WTC11 (cell line): ENCODE data around the gene LIMCH1. TPM values are rescaled to one million over a fixed set of nuclear protein-coding genes. Genes with fewer than 3 reads are reported as not detected.

Experiments used
- ATAC-seq: fragments of 200-7000 bp; cut with Tn5 transposase; 2 replicates; pipeline ENCODE4 v1.10.0; 2021; ENCODE audit warnings: mild to moderate bottlenecking, moderate library complexity
- CTCF ChIA-PET: fragments of 300-600 bp; sonication (Branson Sonifier 250); formaldehyde crosslinking; loops from one replicate; lab custom pipeline; 2021; ENCODE audit warnings: antibody characterized with exemption; lab: Charles Lee
- POLR2A ChIA-PET: fragments of 350-600 bp; sonication (Branson Sonifier 250); formaldehyde crosslinking; loops from one replicate; lab custom pipeline; 2021; ENCODE audit warnings: antibody characterized with exemption; lab: Charles Lee
- DNase-seq: peaks from one replicate; pipeline ENCODE4 v3.0.0; 2021; ENCODE audit warnings: low spot score
- H3K27ac Mint-ChIP-seq: 2 replicates; pipeline ENCODE4 v1.8.0; 2021; ENCODE audit warnings: mixed read lengths
- H3K27me3 Mint-ChIP-seq: 2 replicates; pipeline ENCODE4 v1.8.0; 2021; ENCODE audit warnings: low read depth, mild to moderate bottlenecking, moderate library complexity, mixed read lengths
- H3K36me3 Mint-ChIP-seq: 2 replicates; pipeline ENCODE4 v1.8.0; 2021; ENCODE audit warnings: mixed read lengths
- H3K4me1 Mint-ChIP-seq: 2 replicates; pipeline ENCODE4 v1.8.0; 2022; ENCODE audit warnings: mixed read lengths
- H3K4me3 Mint-ChIP-seq: 2 replicates; pipeline ENCODE4 v1.8.0; 2021; ENCODE audit warnings: mild to moderate bottlenecking, moderate library complexity, mixed read lengths
- H3K9me3 Mint-ChIP-seq: 2 replicates; pipeline ENCODE4 v1.8.0; 2021; ENCODE audit warnings: mixed read lengths
- HMGA2 ChIP-seq: fragments of 250-450 bp; sonication (Bioruptor Pico); IDR thresholded peaks from 2 replicates; pipeline ENCODE4 v1.4.0; 2021; ENCODE audit warnings: mild to moderate bottlenecking, moderate library complexity
- JAZF1 ChIP-seq: fragments of 250-450 bp; sonication (Bioruptor Pico); IDR thresholded peaks from 2 replicates; pipeline ENCODE4 v1.9.0; 2021; ENCODE audit warnings: moderate library complexity, mild to moderate bottlenecking, inconsistent platforms
- MYBL2 ChIP-seq: sonication (generic); formaldehyde crosslinking; IDR thresholded peaks from 2 replicates; pipeline ENCODE4 v1.8.1; 2023; ENCODE audit warnings: mild to moderate bottlenecking, moderate library complexity, missing genetic modification reagents
- NFATC4 ChIP-seq: fragments of 250-450 bp; sonication (Bioruptor Pico); IDR thresholded peaks from 2 replicates; pipeline ENCODE4 v1.9.0; 2021; ENCODE audit warnings: mild to moderate bottlenecking
- NR3C1 ChIP-seq: sonication (generic); formaldehyde crosslinking; conservative IDR thresholded peaks from 2 replicates; pipeline ENCODE4 v1.8.1; 2023; ENCODE audit warnings: low read depth, mild to moderate bottlenecking, missing genetic modification reagents
- RELA ChIP-seq: sonication (generic); formaldehyde crosslinking; IDR thresholded peaks from 2 replicates; pipeline ENCODE4 v1.8.1; 2022; ENCODE audit warnings: missing genetic modification reagents, mild to moderate bottlenecking, borderline replicate concordance
- TP53 ChIP-seq: sonication (generic); formaldehyde crosslinking; IDR thresholded peaks from 2 replicates; pipeline ENCODE4 v1.8.1; 2023; ENCODE audit warnings: mild to moderate bottlenecking, missing genetic modification reagents
- ZNF263 ChIP-seq: sonication (generic); formaldehyde crosslinking; IDR thresholded peaks from 2 replicates; pipeline ENCODE4 v1.8.1; 2022; ENCODE audit warnings: low read depth, mild to moderate bottlenecking, moderate library complexity, missing genetic modification reagents
- total RNA-seq: library from RNA; stranded (reverse); gene quantifications from 3 replicates; pipeline ENCODE4 v1.2.3, GENCODE V29; 2021
- TF ChIP-seq, protein P1 (sequence below): sonication (generic); formaldehyde crosslinking; IDR thresholded peaks from 2 replicates; pipeline ENCODE4 v1.8.0; 2022; ENCODE audit warnings: missing genetic modification reagents
- TF ChIP-seq, protein P2 (sequence below): sonication (generic); formaldehyde crosslinking; IDR thresholded peaks from 2 replicates; pipeline ENCODE4 v1.8.1; 2022; ENCODE audit warnings: low read depth, missing genetic modification reagents, borderline replicate concordance
- TF ChIP-seq, protein P3 (sequence below): sonication (generic); formaldehyde crosslinking; conservative IDR thresholded peaks from 2 replicates; pipeline ENCODE4 v1.8.1; 2023; ENCODE audit warnings: mild to moderate bottlenecking, low read depth, missing genetic modification reagents, moderate library complexity
- TF ChIP-seq, protein P4 (sequence below): sonication (generic); formaldehyde crosslinking; IDR thresholded peaks from 2 replicates; pipeline ENCODE4 v1.8.1; 2023; ENCODE audit warnings: mild to moderate bottlenecking, missing genetic modification reagents
- TF ChIP-seq, protein P5 (sequence below): sonication (generic); formaldehyde crosslinking; IDR thresholded peaks from 2 replicates; pipeline ENCODE4 v1.8.0; 2022; ENCODE audit warnings: mild to moderate bottlenecking, missing genetic modification reagents
- TF ChIP-seq, protein P6 (sequence below): fragments of 250-450 bp; sonication (Bioruptor Pico); IDR thresholded peaks from 2 replicates; pipeline ENCODE4 v2.1.2; 2022; ENCODE audit warnings: mild to moderate bottlenecking, moderate library complexity
- TF ChIP-seq, protein P7 (sequence below): sonication (generic); formaldehyde crosslinking; IDR thresholded peaks from 2 replicates; pipeline ENCODE4 v1.8.1; 2023; ENCODE audit warnings: mild to moderate bottlenecking, missing genetic modification reagents, moderate library complexity
- TF ChIP-seq, protein P8 (sequence below): sonication (generic); formaldehyde crosslinking; IDR thresholded peaks from 2 replicates; pipeline ENCODE4 v1.8.1; 2023; ENCODE audit warnings: mild to moderate bottlenecking, missing genetic modification reagents

Gene LIMCH1
- total RNA-seq, 1 experiment from 2014 or later: 0.92 TPM

DNA sequence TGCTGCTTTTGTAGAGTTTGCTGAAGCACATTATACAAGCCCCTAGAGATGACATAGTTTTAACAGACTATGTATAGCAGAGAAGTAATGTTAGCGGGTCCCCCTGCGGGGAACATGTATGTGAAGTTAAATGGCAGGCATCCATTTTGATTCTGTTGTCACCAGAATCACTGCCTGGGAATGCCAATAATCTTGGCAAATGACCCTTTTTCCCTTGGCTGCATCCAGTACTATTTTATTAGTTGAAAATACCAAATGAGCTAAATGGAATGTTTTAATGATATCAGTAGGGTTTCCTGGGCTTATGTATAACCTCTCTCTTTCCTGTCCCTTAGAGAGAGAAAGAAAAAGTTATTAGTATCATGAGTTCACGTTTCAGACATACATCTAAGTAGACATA, 93.6 kb downstream of the LIMCH1 start:
- H3K4me3 Mint-ChIP-seq: no peak overlapping the region
- TF ChIP-seq JAZF1 (no peak), HMGA2 (CRISPR knock-in tag) (no peak), TP53 (CRISPR knock-in tag) (no peak), RELA (CRISPR knock-in tag) (no peak), NFATC4 (no peak), ZNF263 (CRISPR knock-in tag) (no peak), NR3C1 (CRISPR knock-in tag) (no peak), MYBL2 (no peak)
- TF ChIP-seq, protein P1, sequence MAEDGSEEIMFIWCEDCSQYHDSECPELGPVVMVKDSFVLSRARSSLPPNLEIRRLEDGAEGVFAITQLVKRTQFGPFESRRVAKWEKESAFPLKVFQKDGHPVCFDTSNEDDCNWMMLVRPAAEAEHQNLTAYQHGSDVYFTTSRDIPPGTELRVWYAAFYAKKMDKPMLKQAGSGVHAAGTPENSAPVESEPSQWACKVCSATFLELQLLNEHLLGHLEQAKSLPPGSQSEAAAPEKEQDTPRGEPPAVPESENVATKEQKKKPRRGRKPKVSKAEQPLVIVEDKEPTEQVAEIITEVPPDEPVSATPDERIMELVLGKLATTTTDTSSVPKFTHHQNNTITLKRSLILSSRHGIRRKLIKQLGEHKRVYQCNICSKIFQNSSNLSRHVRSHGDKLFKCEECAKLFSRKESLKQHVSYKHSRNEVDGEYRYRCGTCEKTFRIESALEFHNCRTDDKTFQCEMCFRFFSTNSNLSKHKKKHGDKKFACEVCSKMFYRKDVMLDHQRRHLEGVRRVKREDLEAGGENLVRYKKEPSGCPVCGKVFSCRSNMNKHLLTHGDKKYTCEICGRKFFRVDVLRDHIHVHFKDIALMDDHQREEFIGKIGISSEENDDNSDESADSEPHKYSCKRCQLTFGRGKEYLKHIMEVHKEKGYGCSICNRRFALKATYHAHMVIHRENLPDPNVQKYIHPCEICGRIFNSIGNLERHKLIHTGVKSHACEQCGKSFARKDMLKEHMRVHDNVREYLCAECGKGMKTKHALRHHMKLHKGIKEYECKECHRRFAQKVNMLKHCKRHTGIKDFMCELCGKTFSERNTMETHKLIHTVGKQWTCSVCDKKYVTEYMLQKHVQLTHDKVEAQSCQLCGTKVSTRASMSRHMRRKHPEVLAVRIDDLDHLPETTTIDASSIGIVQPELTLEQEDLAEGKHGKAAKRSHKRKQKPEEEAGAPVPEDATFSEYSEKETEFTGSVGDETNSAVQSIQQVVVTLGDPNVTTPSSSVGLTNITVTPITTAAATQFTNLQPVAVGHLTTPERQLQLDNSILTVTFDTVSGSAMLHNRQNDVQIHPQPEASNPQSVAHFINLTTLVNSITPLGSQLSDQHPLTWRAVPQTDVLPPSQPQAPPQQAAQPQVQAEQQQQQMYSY (CRISPR knock-in tag): no peak
- TF ChIP-seq, protein P2, sequence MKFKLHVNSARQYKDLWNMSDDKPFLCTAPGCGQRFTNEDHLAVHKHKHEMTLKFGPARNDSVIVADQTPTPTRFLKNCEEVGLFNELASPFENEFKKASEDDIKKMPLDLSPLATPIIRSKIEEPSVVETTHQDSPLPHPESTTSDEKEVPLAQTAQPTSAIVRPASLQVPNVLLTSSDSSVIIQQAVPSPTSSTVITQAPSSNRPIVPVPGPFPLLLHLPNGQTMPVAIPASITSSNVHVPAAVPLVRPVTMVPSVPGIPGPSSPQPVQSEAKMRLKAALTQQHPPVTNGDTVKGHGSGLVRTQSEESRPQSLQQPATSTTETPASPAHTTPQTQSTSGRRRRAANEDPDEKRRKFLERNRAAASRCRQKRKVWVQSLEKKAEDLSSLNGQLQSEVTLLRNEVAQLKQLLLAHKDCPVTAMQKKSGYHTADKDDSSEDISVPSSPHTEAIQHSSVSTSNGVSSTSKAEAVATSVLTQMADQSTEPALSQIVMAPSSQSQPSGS (CRISPR knock-in tag): no peak
- TF ChIP-seq, protein P3, sequence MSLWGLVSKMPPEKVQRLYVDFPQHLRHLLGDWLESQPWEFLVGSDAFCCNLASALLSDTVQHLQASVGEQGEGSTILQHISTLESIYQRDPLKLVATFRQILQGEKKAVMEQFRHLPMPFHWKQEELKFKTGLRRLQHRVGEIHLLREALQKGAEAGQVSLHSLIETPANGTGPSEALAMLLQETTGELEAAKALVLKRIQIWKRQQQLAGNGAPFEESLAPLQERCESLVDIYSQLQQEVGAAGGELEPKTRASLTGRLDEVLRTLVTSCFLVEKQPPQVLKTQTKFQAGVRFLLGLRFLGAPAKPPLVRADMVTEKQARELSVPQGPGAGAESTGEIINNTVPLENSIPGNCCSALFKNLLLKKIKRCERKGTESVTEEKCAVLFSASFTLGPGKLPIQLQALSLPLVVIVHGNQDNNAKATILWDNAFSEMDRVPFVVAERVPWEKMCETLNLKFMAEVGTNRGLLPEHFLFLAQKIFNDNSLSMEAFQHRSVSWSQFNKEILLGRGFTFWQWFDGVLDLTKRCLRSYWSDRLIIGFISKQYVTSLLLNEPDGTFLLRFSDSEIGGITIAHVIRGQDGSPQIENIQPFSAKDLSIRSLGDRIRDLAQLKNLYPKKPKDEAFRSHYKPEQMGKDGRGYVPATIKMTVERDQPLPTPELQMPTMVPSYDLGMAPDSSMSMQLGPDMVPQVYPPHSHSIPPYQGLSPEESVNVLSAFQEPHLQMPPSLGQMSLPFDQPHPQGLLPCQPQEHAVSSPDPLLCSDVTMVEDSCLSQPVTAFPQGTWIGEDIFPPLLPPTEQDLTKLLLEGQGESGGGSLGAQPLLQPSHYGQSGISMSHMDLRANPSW (CRISPR knock-in tag): no peak
- TF ChIP-seq, protein P4, sequence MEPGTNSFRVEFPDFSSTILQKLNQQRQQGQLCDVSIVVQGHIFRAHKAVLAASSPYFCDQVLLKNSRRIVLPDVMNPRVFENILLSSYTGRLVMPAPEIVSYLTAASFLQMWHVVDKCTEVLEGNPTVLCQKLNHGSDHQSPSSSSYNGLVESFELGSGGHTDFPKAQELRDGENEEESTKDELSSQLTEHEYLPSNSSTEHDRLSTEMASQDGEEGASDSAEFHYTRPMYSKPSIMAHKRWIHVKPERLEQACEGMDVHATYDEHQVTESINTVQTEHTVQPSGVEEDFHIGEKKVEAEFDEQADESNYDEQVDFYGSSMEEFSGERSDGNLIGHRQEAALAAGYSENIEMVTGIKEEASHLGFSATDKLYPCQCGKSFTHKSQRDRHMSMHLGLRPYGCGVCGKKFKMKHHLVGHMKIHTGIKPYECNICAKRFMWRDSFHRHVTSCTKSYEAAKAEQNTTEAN: no peak
- TF ChIP-seq, protein P5, sequence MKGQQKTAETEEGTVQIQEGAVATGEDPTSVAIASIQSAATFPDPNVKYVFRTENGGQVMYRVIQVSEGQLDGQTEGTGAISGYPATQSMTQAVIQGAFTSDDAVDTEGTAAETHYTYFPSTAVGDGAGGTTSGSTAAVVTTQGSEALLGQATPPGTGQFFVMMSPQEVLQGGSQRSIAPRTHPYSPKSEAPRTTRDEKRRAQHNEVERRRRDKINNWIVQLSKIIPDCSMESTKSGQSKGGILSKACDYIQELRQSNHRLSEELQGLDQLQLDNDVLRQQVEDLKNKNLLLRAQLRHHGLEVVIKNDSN (CRISPR knock-in tag): no peak
- TF ChIP-seq, protein P6, sequence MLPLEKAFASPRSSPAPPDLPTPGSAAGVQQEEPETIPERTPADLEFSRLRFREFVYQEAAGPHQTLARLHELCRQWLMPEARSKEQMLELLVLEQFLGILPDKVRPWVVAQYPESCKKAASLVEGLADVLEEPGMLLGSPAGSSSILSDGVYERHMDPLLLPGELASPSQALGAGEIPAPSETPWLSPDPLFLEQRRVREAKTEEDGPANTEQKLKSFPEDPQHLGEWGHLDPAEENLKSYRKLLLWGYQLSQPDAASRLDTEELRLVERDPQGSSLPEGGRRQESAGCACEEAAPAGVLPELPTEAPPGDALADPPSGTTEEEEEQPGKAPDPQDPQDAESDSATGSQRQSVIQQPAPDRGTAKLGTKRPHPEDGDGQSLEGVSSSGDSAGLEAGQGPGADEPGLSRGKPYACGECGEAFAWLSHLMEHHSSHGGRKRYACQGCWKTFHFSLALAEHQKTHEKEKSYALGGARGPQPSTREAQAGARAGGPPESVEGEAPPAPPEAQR (CRISPR knock-in tag): no peak
- TF ChIP-seq, protein P7, sequence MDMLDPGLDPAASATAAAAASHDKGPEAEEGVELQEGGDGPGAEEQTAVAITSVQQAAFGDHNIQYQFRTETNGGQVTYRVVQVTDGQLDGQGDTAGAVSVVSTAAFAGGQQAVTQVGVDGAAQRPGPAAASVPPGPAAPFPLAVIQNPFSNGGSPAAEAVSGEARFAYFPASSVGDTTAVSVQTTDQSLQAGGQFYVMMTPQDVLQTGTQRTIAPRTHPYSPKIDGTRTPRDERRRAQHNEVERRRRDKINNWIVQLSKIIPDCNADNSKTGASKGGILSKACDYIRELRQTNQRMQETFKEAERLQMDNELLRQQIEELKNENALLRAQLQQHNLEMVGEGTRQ: no peak
- TF ChIP-seq, protein P8, sequence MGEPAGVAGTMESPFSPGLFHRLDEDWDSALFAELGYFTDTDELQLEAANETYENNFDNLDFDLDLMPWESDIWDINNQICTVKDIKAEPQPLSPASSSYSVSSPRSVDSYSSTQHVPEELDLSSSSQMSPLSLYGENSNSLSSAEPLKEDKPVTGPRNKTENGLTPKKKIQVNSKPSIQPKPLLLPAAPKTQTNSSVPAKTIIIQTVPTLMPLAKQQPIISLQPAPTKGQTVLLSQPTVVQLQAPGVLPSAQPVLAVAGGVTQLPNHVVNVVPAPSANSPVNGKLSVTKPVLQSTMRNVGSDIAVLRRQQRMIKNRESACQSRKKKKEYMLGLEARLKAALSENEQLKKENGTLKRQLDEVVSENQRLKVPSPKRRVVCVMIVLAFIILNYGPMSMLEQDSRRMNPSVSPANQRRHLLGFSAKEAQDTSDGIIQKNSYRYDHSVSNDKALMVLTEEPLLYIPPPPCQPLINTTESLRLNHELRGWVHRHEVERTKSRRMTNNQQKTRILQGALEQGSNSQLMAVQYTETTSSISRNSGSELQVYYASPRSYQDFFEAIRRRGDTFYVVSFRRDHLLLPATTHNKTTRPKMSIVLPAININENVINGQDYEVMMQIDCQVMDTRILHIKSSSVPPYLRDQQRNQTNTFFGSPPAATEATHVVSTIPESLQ (CRISPR knock-in tag): no peak
- no peaks in the 10 kb centered on the region for H3K4me1 Mint-ChIP-seq
- ChIA-PET CTCF (no interaction called here), POLR2A (no interaction called here)
- H3K27me3 Mint-ChIP-seq: no peaks in the 10 kb centered on the region; the same call in 1 of the 2 replicates
- no peak for ATAC-seq
- no peak overlapping the region for H3K27ac Mint-ChIP-seq
- H3K36me3 Mint-ChIP-seq: no peaks in the 10 kb centered on the region
- no peaks in the 10 kb centered on the region for H3K9me3 Mint-ChIP-seq
- DNase-seq: no peak
